GM19452 (cell line): ENCODE data around the gene CBX2.
"Not testable (repeated sequence)": the region's sequence is repeated elsewhere in the genome, so short reads cannot be mapped to it uniquely, and the experiment has no call there.

Experiments used
- ATAC-seq: cut with Tn5 transposase; IDR thresholded peaks from one replicate; pipeline ENCODE4 v1.9.1; 2021; ENCODE audit not compliant: unreplicated experiment

The CBX2 gene

DNA sequence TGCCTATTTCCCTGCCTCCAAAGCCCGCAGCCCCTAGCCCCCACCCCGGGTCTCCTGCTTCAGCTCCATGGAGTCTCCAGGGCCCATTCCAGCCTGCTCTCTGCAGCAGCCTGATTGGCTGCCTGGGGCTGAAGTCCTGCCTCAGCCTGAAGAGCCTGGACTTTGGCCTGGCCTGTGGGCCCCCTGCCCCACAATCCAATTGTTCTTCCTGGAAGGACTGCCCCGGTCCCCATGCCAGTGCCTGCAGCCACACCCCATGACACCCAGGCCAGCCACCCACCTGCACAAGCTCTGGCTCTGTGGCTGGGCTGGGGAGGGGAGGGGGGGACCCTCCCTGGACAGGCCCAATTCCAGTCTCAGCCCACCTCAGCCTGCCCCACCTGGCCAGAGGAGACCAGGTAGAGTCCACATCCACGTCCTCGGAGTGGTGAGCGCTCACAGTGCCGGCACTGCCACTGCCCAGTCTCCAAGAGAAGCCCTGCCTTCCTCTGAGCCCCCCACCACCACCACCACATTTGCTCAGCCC is 34.9 kb upstream of the CBX2 start:
- ATAC-seq = no peak

DNA sequence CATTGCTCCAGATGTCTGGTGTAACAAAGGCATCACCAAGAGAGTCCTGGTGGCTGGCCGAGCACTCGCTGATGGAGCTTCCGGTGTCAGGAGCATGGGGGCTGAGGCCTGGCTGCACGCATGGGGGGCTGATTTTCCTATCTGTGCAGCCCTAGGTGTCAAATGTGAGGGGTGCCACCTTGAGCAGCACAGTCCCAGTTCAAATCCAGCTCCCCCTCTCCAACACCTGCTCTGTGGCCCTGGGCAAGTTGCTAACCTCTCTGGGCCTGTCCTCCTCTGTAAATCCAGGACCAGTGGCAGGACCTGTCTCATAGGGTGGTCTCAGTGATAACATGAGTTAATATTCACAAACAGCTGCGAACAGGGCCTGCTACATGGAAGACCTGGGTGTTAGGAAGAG is 34.3 kb upstream of the CBX2 start:
- no peak for ATAC-seq

DNA sequence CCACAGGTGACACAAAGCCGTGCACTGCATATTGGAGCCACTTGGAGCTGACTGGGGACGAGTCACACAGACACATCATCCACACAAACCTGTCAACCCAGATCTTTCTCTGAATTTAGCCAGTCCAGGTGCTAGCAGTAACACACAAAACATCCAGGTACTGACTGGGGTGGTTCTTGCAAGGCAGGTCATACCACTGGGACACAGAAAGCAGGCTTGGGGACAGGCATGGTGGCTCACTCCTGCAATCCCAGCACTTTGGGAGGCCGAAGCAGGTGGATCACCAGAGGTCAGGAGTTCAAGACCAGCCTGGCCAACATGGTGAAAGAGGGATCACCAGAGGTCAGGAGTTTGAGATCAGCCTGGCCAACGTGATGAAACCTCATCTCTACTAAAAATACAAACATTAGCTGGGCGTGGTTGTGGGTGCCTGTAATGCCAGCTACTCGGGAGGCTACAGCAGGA is 32.3 kb upstream of the CBX2 start:
- ATAC-seq = no peak

DNA sequence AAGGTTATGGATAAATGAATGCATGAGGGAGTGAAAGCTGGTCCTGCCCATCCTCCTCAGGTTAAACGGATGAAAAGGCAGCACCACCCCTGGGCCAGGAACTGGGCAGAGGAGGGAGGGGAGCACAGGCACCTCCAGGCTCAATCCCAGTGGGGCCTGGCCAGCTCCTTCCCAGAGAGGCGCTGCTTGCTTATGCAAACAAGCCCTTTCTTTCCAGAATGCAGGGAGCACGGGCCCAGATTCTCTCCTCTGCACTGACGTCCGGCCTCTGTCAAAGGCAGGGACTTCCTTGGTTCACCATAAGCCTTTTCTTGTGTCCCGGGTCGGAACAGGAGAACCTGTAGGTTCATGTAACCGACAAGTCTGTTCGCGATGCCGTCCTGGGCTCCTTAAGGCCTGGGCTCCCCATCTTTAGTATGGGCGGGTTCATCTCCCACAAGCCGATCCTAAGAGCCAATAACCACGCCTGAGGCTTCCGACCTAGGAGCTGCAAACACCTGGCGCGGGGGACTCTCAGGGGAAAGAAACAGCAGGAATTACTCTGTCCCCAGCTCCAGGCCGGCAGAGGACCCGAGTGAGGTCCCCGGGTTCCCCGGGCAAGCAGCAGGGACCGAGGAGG is 30.9 kb upstream of the CBX2 start:
- ATAC-seq = no peak

DNA sequence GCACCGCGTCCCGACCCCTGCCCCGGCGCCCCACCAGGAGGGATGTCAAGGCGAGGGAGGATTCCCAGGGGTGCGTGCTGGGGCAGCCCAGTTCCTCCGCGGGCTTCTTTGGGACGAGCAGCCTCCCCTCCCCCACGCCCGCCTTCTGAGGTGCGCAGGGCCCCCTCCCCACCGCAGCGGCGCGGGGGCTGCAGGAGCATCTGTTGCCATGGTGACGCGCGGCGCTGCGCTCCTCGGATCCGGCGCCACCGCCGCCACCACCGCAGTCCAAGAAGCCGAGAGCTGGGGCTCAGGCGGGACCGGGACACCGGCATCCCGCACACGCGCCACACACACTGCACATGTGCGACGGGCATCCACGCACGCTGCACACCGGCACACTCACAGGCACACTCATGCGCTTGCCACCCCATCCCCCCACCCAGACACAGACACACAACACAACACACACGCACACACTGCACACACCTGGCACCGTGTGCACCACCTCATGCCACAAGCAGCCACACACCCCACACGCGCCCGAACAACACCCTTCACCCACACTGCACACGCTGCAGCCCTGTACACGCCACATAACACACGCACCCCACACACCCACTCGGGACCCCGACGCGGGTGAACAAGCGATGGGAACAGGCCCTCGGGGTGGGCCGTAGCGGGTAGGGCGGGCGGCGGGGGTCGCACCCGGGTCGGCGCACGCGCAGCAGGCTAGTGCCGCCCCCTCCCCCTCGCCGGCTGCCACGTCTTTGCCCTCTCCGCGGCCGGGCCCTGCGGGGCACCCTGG is 30.2 kb upstream of the CBX2 start:
- no peak for ATAC-seq

DNA sequence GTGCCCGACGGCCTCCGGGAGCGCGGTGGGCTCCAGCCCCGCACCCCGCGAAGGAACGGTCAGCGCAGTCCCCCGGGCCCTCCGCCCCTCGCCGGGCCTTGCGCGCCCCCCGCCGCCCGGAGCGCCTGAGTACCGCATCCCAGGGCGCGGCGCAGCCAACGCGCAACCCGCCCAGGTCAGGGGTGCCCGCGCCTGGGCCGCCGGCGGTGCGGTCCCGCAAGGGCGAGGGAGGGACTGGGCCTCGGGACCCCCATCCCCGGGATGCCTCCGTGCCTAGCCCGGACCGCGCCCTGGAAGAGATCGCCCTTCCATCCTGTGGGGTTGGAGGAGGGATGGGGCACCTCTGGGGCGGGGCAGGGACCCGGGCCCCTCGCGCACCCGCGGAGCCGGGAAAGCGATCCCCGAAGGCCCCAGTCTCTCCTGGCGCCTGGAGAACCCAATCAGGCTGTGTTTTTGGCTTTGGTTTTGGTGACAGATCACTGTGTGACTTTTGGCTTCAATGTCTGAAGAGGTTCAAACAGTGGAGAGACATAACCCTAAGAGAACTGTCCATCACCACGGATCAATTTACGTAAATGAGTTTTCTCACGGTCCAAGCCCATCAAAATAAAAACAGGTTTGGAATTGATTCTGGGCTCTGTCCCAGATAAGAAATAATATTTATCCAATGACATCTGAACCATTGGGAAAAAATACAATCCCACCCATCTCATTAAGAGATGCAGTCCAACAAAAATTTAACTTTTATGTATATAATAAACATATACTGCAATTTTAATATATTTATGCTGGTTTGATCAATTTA is 29.5 kb upstream of the CBX2 start:
- no peak for ATAC-seq

DNA sequence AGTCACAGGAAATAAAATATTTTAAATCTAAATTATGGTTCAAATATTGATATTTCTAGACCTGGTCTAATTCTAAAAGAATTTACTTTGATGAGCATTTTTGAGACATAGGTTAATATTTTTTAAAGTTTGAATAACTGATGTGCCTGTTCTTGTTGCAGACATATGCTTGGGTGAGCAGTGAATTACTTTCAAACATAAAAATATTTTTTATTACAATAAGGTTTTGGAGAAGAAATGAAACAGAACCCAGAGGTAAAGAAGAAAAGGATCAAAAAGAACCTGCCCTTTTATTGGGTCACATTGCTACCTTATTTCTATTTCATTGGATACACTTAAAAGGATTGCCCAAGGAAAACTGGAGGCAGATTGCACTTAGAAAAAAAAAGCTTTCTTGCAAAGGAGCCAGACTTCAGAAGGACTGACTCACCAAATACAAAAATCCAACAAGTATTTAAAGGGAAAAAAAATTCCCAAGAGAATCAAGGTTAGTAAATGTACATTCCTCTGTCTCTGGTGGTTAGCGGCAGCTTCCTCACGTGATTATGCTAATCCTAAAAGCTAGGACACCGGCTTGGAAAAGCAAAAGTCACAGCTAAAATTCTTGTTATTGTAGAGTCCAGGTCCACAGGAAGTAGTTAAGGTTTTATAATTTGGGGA is 28.7 kb upstream of the CBX2 start:
- no peak for ATAC-seq

DNA sequence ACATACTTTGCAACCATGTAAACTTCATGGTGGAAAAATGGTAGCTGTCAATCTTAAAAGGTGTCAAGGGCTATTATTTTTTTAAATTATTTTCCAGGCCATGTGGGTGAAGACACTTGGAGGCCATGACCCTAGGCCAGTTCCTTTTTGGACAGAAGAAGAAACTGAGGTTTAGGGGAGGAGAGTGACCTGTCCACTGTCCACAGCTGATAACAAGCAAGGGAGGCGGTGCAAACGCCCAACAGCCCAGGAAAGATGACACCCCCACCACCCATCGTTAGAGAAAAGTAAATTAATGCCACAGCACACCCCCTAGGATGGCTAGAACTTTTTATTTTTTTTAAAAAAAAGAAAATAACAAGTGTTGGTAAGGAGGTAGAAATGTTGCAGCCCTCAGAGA is 28.0 kb upstream of the CBX2 start:
- ATAC-seq = no peak

DNA sequence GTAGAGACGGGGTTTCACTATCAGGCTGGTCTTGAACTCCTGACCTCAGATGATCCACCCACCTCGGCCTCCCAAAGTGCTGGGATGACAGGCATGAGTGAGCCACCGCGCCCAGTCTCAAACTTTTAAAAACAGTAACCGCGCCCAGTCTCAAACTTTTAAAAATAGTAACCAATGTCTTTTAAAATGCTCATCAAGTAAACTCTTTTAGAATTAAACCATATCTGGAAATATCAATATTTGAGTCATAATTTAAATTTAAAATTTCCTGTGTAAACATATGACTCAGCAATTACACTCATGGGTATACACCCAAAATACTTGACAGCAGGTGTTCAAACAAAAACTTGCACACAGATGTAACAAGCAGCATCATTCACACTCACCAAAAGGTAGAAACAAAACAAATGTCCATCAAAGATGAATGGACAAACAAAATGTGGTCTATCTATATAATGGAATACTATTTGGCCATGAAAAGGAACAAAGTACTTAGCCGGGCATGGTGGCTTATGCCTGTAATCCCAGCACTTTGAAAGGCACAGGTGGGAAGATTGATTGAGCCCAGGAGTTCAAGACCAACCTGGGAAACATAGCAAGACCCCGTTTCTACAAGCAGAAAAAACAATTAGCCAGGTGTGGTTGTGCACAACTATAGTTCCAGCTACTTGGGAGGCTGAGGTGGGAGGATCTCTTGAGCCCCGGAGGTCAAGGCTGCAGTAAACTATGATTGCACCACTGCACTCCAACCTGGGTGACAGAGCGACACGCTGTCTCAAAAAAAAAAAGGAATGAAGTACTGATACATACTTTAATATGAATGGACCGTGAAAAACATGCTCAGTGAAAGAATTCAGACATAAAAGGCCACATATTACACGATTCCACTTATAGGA is 27.1 kb upstream of the CBX2 start:
- no peak for ATAC-seq

DNA sequence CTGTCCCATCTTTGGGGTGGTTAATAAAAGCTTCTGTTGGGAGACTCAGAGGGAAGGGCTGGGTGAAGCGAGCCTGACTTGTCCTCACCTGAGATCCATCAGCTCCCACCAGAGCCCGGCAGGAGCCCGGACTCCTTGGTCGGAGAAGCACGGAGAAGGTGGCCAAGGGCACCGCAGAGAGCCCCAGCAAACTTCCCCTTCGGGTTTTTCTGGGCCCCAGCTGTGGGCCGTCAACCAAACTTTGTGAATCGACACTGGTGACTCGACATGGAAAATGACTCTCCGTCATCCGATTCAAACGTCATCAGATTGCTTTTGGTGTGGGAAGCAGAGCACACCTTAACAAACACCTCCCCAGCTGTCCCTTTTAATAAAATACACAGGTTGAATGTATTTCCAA is 25.8 kb upstream of the CBX2 start:
- ATAC-seq = no peak

DNA sequence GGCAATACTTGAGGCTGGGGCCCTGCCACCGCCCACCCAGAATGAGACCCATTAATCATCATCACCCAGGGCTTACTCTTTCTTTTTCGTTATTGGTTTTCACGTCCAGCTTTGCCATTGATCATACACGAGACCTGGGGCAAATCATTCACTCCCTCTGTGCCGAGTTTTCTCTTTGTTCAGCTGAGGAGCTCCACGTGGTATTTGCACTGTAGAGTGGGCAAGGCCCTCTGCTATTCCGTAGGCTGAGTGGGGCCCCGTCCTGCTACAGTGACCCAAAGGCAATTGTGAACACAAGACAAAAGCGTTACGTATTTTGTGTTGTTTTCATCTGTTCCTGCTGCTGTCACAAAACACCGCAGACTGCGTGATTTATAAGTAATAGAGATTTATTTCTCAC is 23.6 kb upstream of the CBX2 start:
- ATAC-seq = no peak

DNA sequence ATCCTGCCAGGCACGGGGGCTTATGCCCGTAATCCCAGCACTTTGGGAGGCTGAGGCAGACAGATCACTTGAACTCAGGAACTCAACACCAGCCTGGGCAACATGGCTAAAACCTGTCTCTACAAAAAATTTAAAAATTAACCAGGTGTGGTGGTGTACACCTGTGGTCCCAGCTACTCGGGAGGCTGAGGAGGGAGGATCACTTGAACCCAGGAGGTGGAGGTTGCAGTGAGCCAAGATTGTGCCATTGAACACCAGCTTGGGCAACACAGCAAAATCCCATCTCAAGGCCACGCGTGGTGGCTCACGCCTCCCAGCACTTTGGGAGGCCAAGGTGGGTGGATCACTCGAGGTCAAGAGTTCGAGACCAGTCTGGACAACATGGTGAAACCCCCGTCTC is 23.0 kb upstream of the CBX2 start:
- not testable (repeated sequence) for ATAC-seq

DNA sequence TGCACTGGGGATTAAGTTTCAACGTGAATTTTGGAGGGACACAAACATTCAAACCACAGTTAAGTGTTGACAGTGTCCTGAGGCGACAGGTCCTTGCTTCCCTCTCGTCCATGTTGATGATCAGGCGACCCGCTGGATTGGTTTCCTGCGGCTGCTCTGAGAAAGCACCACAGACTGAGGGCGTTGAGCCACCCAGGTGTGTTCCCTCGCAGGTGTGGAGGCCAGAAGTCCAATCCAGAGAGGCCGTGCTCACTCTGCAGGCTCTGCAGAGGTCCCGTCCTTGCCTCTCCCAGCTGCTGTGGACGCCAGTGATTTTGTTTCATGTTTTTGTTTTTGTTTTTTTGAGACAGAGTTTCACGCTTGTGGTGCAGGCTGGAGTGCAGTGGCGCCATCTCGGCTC is 22.4 kb upstream of the CBX2 start:
- ATAC-seq = no peak

DNA sequence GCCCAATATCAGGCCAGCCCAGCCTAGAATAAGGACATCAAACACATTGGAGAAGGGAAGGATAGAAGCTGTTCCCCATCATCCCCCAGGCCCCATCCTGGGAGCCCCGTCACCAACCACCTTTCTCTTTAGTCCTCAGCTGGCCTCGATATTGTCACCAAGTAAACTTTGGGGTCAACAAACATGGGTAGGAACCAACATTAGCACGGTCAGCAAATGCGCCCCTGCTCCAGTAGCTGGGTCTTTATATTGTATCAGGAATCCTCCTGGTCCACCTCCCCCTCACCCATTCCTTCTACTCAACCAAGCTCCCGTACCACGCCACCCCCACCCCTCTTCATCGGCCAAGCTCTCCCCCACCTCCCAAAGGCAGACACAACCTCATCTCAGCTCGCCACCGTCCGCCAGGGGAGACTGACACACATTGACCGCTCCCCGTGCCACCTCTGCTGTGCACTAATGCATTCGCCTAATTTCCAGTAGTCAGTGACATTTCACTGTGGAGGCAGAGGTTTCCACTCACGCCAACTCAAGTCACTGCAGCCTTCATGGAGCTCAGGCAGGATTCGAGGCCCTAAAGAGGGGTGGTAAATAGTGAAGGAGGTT is 20.7 kb upstream of the CBX2 start:
- no peak for ATAC-seq

DNA sequence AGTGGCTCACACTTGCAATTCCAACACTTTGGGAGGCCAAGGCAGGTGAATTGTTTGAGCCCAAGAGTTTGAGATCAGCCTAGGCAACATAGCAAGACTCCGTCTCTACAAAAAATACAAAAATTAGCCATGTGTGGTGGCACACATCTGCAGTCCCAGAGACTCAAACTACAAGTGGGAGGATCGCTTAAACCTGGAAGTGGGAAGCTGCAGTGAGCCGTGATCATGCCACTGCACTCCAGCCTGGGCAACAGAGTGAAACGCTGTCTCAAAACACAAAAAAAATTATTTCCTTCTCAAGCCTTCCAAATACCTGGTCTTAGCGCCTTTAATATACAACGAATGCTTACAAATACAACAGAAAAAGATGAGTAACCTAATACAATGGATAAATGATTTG is 19.7 kb upstream of the CBX2 start:
- no peak for ATAC-seq

DNA sequence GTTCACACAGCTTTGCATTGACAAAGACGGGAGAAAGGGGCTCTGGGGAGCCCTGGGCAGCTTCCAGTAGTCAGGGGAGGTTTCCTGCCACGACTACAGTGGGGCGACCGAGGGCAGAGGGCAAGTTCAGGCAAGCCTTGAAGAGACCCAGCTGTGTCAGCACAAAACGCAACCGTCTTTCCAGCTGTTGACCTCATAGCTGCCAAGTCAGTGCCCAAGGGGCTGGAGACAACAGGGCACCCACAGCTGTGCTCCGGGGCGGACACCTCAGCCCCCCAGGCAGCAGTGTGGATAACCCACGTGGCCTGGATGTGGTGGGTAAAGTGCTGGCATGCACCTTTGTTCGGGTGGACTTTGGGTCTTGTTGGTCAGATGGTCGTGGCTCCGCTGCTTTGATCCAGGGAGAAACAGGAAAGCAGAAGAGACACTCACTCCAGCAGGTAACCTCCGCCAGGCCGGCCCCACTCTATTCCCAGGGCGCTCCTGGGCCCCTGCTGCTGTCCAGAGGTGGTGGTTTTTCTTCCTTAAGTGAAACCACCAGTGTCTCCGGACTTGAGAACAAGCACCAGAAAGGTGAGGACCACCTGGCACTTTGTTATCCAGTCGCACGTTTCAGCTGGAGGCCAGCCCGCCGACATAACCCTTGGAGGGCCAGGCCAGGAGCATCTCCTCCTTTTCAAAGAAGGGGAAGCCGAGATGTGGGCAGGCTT is 17.6 kb upstream of the CBX2 start:
- ATAC-seq = no peak

DNA sequence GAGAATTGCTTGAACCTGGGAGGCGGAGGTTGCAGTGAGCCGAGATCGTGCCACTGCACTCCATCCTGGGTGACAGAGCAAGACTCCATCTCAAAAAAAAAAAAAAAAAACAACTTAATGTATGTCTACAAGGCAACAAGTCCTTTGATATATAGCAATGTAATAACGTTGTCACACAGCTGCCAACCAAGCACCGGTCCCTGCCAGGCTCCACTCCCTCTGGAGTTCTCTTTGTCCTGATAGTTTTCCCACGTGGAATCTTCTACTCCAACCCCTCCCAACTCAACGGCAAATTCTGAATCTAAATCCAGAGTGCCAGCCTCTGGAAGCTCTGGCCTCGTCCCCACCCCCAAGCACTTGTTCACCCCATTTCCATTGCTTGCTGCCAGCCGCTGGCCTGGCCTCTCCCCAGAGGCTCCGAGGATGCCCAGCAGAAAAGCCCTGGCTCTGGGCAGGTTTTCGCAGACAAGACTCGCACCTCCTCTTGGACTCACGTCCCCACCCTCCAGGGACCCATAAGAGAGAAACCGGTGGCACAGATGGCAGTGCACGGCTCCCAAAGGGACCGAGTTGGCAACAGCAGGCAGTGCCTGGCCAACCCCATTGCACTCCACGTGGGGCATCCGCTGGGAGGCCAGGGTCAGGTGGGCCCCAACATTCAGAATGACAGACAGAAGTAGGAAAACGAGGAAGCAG is 15.9 kb upstream of the CBX2 start:
- no peak for ATAC-seq

DNA sequence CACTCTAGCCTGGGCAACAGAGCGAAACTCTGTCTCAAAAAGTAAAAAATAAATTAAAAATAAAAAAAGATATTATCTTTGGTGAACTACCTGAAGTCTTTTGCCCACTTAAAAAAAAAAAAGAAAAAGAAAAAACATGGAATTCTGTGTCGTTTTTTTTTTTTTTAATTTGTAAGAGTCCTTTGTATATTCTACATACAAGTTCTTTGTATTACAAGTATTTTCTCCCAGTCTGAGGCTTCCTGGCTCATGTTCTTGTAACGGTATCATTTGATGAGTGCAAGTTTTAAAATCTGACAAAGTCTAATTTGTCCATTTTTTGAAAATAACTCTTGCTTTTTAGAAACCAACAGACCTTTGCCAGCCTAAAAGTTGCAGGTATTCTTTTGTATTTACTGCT is 12.2 kb upstream of the CBX2 start:
- ATAC-seq = no peak
